Amniotic epithelial cell (primary cell): ENCODE results near the gene RPL4.
"Not testable (repeated sequence)": the region's sequence is repeated elsewhere in the genome, so short reads cannot be mapped to it uniquely, and the experiment has no call there.

Experiments used
- DNase-seq: peaks from one replicate; pipeline ENCODE4 v3.0.0-alpha.2; 2010; ENCODE audit warnings: low read depth

The RPL4 gene

DNA sequence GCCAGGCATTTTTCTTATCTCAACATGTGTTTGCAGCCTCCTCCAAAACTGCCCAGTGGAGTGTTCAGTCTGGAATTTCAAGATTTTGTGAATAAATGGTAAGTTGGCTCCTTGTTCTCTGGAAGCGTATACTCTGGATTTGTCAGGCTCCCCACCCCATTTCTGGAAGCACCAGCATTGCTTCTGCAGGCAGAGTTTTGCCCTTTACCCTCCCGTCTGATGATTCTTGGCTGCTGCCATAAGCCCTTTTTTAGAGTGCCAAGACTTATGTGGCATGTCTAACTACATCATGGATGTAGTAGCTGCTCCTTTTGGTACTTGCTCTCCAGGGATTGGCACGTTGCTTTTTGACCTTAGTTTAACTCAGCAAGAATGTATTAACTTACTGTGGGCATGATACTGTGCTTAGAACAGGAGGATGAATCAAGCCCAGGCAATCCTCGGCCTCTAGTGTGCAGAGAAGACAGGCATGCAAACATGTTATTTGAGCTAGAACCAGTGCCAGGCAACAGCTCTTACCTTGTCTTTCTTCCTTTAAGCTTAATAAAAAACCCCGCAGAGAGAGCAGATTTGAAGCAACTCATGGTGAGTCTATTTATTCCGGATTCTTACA is 15.4 kb downstream of the RPL4 start:
- no peak for DNase-seq

DNA sequence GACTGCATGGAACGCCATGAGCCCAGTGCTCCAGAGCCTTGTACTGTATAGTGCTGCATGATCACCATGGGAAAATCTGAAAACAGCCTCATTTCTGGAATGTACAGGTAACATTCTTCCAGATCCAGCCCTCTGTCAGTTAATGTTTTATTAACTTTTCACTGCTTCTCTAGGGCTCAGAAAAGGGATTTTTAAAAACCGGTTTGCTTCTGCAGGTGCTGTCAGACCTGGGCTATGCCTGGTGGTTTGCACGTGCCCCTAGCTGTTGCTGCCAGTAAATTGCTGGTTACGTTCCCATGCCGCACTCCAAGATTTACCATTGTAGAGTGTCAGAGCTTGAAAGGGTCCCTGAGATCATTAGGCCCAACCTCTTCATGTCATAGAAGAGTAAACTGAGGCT is 16.1 kb downstream of the RPL4 start:
- DNase-seq = no peak

DNA sequence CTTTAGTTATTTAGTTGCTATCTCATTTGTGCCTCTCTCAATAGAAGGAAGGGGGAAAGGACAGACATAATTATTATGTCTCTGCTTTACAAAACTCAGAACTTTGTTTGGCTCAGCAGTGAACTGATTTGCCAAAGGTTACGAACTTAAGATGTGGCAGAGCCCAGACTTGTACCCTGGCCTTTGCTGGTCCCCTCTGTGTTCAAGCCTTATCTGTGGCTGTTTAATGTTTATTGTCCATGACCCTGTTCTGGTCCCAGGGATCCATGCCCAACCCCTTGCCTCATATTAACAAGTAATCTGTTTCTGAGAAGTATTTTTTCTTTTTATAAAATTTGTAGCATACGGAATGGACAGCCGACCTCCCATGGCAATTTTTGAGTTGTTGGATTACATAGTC is 17.8 kb downstream of the RPL4 start:
- no peak for DNase-seq

- no peak for DNase-seq
Observed at GRCh38 chr15:66484539-66485112, 20.0 kb downstream of the RPL4 start.

GRCh38 chr15:66483131-66483566 is 21.5 kb downstream of the RPL4 start:
- DNase-seq = peak; percentile 88

- DNase-seq = no peak
Observed at GRCh38 chr15:66482539-66482938, 22.1 kb downstream of the RPL4 start.

DNA sequence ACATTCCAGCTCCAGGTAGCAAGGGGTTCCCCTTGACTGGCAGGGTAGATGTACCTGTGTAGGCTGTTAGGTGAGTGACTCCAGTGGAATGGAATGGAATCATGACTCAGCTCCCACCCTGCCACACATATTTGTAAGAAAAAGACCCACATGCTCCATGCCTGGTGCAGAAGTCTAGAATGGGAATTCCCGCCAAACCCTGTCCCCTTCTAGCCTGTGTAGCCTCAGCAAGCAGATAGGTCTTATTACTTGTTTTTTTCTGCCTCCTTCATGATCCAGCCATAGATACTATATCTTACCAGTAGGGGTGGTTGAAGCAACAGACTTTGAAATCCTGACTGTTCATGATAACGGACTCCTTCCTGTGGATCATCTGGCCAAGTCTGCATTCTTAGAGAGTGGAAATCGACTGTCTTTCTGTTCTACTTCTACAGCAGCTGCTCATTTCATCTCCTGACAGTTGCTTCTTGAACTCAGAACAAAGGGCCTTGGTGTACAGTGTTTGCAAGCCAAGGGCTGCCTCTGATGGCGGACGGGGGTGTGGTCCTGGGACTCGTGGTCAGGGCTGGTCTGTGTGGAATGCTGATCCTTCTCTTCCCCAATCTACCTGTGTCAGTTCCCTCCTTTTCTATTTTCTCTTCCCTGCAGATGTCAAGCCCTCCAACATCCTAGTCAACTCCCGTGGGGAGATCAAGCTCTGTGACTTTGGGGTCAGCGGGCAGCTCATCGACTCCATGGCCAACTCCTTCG is 23.4 kb downstream of the RPL4 start:
- DNase-seq = peak; percentile 58

- no peak for DNase-seq
Observed at GRCh38 chr15:66480267-66480666, 24.4 kb downstream of the RPL4 start.

GRCh38 chr15:66477011-66477410 is 27.6 kb downstream of the RPL4 start:
- no peak for DNase-seq

- DNase-seq = no peak
Observed at GRCh38 chr15:66476535-66476934, 28.1 kb downstream of the RPL4 start.

GRCh38 chr15:66474963-66475362 is 29.7 kb downstream of the RPL4 start:
- DNase-seq = no peak

- DNase-seq = no peak
Observed at GRCh38 chr15:66474135-66474534, 30.5 kb downstream of the RPL4 start.

- DNase-seq = no peak
Observed at GRCh38 chr15:66472176-66472999, 32.3 kb downstream of the RPL4 start.

GRCh38 chr15:66470825-66471224 is 33.8 kb downstream of the RPL4 start:
- not testable (repeated sequence) for DNase-seq

- not testable (repeated sequence) for DNase-seq
Observed at GRCh38 chr15:66467162-66468040, 37.3 kb downstream of the RPL4 start.

- not testable (repeated sequence) for DNase-seq
Observed at GRCh38 chr15:66465294-66465693, 39.4 kb downstream of the RPL4 start.

DNA sequence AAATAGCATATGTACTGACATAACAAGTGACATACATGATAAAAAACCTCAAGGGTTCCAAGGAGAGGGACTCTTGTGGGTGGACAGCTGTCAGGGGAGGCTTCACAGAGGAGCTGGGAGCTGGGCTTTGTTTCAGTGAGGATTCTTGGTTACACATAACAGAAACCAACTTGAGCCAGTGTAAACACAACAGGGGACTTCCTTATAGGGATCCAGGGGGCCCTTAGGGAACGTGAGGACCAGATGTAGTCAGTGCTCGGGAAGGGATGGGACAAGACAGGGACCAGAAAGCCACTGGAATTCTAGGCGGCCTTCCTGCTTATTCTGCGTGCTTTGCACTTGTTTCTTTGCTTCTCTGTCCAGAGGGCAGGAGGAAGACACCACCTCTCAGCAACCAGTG is 42.0 kb downstream of the RPL4 start:
- no peak for DNase-seq

GRCh38 chr15:66461917-66462316 is 42.7 kb downstream of the RPL4 start:
- peak; percentile 38 for DNase-seq

DNA sequence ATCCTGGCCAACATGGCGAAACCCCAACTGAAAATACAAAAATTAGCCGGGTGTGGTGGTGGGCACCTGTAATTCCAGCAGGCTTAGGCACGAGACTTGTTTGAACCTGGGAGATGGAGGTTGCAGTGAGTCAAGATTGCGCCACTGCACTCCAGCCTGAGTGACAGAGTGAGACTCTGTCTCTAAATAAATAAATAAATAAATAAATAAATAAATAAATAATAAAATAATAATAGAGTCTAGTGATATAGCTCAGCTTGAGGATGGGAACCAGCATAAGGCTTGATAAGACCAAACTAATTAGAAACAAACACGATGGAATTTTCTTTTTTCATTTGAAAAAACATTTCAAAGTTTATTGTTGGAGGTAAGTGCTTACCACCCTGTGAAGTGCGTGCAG is 43.4 kb downstream of the RPL4 start:
- DNase-seq = not testable (repeated sequence)

DNA sequence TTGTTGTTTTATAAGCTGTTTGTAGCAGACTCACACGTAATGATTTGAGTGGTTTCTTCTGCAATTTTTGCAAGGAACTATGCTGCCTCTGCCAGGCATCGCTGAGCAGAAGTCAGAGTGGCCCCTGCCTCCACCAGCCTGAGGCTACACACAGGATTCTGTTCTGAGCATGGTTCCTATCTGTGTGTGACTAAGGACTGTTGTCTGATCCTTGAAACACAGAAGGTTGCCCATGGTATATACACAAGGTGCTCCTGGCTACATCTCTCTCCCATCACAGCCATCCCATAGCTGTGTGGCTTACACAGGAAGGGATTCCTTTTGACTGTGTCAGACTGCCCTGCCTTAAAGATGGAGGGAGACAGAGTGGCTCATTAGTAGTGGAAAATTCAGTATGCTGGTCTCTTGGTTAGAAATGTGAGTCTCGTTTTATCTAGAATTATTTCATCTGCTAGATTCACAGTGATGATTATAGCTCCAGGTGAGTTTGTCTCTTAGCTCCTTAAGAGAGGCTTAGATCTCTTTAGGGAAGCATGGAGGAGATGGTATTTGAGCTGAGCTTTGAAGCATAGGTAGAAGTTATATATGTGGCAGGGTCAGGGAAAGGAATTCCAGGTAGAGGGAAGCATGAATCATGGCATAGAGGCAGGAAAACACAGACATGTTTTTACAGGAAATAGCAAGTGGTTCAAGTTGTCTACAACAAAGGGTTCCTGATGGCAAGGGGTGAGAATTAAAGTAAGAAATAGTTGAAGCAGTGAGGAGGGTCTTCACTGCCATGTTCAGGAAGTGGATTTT is 44.6 kb downstream of the RPL4 start:
- DNase-seq = peak; percentile 20

DNA sequence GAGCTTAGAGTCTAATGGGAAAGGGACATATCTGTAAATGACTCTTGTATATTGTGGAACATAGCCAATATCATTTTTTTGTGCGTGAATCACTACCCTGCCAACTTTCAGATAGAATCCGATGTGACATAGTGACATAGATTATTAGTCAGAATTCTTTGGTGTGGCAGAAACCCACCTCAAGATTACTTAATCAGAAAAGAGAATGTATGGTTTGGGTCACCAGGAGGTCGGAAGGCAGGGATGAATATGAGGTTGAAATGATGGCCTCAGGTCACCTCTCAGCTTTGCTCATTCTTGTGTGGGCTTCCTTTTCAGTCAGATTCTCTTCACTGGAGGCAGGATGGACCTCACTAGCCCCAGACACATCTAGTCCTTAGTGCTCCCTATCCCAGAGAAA is 48.4 kb downstream of the RPL4 start:
- DNase-seq = no peak
